Inflammatory macrophage treated with lipopolysaccharide for 1 hour (primary cell): ENCODE results near the gene SOX10.
A peak's percentile ranks its signal among the peaks of the same experiment; 100 is the strongest.
"Not testable (repeated sequence)": the region's sequence is repeated elsewhere in the genome, so short reads cannot be mapped to it uniquely, and the experiment has no call there.

Experiments
- DNase-seq, 2 donors: peaks; one replicate each; pipeline ENCODE4 v3.0.0-alpha.2; 2020 to 2022

SOX10 gene

DNA sequence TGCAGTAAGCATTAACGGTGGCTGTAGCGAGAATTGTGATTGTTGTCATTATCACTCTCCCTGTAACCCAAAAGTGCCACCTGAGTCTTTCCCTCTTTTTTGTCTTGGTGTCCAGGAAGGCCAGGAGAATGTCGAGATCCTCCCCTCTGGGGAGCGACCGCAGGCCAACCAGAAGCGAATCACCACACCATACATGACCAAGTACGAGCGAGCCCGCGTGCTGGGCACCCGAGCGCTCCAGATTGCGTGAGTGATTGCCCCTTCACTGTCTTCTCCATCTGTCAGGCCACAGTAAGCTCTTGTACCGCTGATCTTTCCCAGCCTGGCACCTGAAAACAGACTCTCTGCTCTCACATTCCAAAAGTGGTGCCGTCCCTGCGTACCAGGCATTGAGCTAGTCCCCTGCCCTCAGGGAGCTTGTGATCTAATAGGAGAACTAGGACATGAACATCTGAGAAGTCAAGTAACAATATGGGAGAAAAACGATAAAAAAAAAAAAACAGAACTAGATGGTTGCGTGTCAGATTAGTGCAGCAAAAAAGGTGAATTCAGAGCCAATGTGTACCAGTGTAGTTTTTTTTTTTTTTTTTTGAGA is 25.0 kb downstream of the SOX10 start:
- no peak for DNase-seq

GRCh38 chr22:37957232-37957631 is 27.1 kb downstream of the SOX10 start:
- no peak for DNase-seq

DNA sequence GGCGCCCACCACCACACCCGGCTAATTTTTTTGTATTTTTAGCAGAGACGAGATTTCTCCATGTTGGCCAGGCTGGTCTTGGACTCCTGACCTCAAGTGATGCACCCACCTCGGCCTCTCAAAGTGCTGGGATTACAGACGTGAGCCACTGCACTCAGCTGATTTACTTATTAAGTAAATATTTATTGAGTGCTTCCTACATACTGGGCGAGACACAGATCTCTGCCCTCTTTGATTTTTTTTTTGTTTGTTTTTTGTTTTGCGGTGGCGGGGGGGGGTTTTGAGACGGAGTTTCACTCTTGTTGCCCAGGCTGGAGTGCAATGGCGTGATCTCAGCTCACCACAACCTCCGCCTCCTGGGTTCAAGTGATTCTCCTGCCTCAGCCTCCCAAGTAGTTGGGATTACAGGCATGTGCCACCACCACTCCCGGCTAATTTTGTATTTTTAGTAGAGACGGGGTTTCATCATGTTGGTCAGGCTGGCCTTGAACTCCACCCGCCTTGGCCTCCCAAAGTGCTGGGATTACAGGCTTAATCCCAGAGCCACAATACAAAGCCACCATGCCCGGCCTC is 28.4 kb downstream of the SOX10 start:
- DNase-seq: not testable (repeated sequence)

- peak in 1 of 2 donors; percentile 29 for DNase-seq
Observed at GRCh38 chr22:37954686-37955085, 29.7 kb downstream of the SOX10 start.

GRCh38 chr22:37953437-37954179 is 30.7 kb downstream of the SOX10 start, which contains the start of the genes C22orf23 and POLR2F:
Gene C22orf23 (minus strand): TSS chr22:37953601. CDS start chr22:37953149, 452 bp downstream.
Gene POLR2F (plus strand): TSS chr22:37953699. CDS start chr22:37953788, 89 bp downstream.
- DNase-seq: peak; percentile 92 to 99

DNA sequence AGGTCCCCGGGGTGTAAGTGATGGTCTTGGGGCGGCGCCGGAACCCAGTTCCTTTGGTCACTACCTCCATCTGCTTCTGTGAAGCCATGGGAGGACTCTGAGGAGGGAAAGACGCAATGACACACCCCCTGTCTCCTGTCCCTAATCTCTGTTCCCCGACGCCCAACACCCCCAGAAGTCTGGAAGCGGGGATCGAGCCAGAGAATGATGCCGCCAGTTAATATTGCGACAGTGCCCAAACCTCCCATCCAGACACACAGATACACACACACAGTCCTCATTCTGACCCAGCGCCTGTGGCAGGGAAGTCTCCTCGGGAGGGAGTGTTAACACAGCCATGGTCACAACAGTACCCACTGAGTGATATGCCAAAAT is 31.3 kb downstream of the SOX10 start:
- no peak for DNase-seq

- not testable (repeated sequence) for DNase-seq
Observed at GRCh38 chr22:37952629-37953028, 31.7 kb downstream of the SOX10 start.

DNA sequence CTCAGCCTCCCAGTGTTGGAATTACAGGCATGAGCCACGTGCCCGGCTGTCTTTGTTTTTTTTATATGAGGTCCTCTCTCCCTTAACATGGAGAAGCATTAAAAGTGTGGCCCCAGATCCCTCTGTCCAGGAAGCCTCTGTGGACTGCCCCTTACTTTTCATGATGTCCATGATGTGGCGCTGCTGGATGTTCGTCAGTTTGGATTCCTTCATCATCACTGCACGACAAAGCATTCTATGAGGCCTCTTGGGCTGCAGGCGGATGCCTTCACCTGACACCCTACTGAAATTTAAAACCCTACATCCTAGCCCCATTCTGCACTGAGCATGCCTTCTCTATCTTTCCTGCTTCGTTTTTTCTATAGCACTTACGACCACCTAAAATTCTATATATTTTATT is 33.0 kb downstream of the SOX10 start:
- no peak for DNase-seq

- DNase-seq: not testable (repeated sequence)
Observed at GRCh38 chr22:37947142-37947795, 37.1 kb downstream of the SOX10 start.

DNA sequence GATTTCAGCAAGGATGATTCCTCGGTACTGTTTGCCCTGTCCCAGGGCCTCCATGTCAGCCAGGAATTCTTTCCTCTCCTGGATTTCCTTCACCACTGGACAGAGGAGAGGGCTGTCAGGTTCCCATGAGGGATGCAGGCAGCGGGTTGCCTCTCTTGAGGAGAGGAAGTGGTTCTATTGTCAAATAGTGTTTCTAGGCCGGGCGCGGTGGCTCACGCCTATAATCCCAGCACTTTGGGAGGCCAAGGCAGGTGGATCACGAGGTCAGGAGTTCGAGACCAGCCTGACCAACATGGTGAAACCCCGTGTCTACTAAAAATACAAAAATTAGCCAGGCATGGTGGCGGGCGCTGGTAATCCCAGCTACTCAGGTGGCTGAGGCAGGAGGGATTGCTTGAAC is 39.9 kb downstream of the SOX10 start:
- DNase-seq: not testable (repeated sequence)

- no peak for DNase-seq
Observed at GRCh38 chr22:37943825-37944198, 40.5 kb downstream of the SOX10 start.

DNA sequence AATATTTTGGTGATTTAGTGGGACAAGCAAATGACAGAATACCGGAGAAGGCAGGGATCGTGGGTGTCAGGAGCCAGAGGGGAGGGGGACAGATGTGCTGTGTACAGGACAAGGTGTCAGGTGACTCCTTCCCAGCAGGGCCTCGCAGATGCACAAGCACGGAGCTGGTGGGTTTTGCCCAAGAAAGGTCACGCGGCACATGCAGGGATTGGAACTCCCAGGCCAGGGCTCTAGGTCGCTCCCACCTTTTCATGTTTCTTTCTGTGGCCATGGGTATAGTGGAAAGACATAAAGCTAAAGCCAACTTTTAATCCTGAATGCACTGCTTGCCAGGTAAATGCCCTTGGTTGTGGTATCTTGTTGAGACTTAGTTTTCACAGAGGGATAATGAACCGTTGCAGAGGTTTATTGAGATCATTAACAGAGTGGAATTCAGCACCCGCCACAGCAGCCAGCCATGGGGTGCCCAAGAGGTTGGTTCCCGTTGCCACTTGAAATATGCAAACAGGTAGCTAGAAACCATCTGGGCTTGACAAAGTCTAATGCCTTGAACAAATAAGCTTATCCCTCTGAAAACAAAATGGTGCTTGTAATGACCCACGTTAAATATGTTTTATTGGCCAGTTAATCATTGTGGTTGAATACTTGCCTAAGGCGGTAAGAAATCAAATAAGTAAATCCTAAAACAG is 41.1 kb downstream of the SOX10 start:
- DNase-seq: no peak

GRCh38 chr22:37942133-37942532 is 42.2 kb downstream of the SOX10 start:
- no peak for DNase-seq

DNA sequence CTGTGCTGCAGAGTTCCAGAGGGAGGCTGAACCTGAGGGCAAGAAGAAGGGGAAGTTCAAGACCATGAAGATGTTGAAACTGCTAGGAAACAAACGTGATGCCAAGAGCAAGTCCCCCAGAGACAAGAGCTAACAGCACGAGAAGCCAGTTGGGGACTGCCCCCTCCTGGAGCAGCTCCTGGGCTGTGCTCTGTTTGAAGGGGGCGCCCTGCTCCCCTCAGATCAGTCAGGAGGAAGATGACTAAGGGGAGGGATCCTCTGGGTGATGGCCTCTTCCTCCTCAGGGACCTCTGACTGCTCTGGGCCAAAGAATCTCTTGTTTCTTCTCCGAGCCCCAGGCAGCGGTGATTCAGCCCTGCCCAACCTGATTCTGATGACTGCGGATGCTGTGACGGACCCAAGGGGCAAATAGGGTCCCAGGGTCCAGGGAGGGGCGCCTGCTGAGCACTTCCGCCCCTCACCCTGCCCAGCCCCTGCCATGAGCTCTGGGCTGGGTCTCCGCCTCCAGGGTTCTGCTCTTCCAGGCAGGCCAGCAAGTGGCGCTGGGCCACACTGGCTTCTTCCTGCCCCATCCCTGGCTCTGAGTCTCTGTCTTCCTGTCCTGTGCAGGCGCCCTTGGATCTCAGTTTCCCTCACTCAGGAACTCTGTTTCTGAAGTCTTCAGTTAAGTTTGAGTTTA is 43.5 kb downstream of the SOX10 start:
- DNase-seq: peak in 1 of 2 donors; percentile 14

GRCh38 chr22:37933711-37934376 is 50.5 kb downstream of the SOX10 start:
- peak; percentile 96 to 98 for DNase-seq

DNA sequence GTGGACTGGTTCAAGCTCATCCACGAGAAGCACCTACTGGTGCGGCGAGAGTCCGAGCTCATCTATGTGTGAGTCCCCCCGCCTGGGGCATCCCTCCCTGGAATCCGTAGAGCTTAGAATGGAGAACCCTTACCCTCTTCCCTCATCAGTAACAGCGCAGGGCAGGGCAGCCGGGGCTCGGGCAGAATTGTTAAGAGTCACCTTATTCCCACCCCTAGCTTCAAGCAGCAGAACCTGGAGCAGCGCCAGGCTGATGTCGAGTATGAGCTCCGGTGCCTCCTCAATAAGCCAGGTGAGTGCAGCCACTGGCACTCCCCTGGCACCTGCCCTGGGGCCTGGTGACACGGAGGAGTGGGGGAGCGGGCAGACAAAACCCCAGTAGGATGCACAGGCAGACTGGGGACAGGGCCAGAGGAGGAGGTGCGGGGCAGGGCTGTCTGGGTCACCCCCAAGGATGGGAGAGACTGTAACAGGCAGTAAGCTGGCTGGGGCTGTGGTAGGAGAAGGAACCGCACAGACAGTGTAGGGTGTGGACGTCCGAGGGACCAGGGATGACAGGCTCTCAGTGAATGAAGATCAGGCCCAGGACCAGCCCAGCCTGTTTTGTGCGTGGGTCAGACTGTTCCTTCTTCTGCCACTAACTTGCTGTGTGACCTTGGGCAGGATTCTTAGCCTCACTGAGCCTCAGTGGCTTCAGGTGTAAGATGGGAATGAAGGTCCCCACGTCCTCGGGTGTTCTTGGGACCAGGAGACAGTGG is 51.4 kb downstream of the SOX10 start:
- DNase-seq: no peak

DNA sequence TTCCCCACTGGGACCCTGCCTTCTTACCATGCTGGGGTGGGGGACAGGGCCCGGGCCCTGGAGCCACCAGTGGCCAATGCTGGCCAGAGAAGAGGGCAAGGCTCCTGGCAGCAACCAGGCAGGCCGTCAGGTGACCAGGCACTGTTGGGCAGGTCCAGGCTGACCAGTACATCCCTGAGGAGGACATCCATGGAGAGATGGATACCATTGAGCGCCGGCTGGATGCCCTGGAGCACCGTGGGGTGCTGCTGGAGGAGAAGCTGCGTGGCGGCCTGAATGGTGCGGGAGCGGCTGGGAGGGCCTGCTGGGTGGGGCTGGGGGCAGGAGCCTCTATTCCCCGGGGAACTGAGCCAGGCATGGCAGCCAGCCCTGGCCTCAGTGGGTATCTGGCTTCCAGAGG is 52.0 kb downstream of the SOX10 start:
- DNase-seq: no peak

DNA sequence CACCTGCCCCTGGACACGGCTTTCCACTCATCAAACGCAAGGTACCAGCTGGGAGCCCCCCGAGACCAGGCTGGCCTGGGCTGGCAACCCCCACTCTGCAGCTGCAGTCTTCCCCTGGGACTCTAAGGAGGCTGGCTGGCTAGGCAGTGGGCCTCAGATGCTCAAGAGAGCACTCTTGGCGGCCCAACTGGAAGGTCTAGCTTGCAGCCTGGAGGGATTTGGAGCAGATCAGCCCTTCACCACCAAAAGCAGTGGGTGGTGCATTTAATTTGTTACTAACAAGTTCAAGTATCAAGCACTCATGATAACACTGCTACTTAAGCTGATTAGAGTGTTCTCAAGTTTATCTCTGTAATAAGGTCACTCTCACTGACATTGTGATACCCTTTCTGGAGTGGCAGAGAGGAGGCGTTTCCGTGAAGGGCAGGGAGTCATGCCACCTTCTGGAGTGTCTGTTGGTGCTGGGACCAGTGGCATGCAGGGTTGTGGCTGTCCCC is 52.4 kb downstream of the SOX10 start:
- DNase-seq: no peak

DNA sequence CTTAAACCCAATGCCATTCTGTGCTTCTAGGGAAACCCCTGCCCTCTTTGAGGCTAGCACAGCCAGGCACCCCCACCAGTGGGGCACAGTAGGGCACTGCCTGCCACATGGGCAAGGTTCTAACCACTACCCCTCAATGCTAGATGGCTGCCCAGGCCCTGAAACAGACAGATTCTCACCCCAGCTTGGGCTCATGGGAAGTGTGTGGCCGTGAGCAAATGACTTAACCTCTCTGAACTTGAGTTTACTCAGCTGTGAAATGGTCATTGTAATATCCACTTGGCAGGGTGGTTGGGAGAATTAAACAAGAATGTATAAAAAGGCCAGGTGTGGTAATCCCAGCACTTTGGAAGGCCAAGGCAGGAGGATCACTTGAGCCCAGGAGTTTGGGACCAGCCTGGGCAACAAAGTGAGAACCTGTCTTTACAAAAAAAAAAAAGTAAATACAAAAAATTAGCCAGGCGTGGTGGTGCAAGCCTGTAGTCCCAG is 53.4 kb downstream of the SOX10 start:
- DNase-seq: no peak

DNA sequence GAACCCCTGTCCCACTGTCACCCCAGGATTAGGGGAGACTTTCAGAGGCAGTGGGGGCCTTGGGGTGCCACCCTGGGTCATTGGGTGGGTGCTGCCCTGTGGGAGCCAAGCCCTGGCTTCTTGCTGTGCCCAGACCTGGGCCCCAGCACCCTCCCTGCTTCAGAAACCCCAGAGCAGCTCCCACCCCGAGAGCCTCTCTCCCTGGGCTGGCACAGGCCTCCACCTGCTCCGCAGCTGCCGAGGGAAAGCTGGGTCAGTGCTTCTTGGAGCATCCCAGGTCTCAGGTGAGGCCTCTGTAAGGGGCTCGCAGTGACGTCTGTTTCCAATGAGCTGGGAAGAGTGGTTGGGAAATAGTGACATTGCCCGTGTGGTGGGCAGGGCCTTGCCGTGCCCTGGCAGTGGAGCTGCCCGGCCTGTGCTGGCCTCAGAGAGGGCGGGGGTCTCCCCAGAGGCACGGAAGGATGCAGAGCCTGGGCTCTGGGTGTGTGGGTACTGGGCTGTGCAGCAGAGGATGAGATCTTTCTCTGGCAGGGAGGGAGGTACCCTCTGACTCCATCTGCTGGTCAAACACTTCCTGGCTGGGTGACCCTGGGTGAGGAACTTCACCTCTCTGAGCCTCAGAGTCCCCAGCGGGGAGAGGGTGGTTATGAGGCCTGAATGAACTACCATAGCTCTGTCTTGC is 53.9 kb downstream of the SOX10 start:
- DNase-seq: peak in 1 of 2 donors; percentile 32
